C4-2B (cell line): ENCODE results near the gene GFRAL.

Experiments
- H3K27ac ChIP-seq: fragments of 450-650 bp; 2 replicates; pipeline ENCODE4 v1.5.1; 2017
- CTCF ChIP-seq: fragments of 450-650 bp; conservative IDR thresholded peaks from 2 replicates; pipeline ENCODE4 v1.5.1; 2017; ENCODE audit warnings: mild to moderate bottlenecking
- ZFX ChIP-seq: fragments of 450-650 bp; IDR thresholded peaks from 2 replicates; pipeline ENCODE4 v1.6.1; 2017

The GFRAL gene

GRCh38 chr6:55388211-55388610 is 60.9 kb downstream of the GFRAL start:
- H3K27ac ChIP-seq: no peak overlapping the region
- no peak for TF ChIP-seq ZFX
- TF ChIP-seq CTCF: no peak

- H3K27ac ChIP-seq: no peak overlapping the region
- TF ChIP-seq CTCF: no peak
- no peak for TF ChIP-seq ZFX
Observed at GRCh38 chr6:55395871-55396270, 68.6 kb downstream of the GFRAL start.

DNA sequence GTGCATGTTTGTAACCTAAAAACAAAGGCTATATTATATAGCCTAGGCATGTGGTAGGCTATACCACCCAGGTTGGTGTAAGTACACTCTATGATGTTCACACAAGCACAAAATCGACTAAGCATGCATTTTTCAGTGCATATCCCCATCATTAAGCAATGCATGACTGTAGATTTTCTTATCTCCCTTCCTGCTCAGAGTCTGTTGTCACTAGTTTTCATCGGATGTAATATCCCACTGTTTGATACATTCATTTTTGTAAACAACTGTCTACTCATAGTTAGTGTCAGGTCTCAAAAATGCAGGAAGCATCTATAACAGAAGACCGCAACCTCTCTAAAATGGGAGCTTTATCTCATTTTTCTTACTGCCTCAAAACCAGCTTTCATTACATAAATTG is 70.7 kb downstream of the GFRAL start:
- TF ChIP-seq CTCF: no peak
- TF ChIP-seq ZFX: no peak
- no peak overlapping the region for H3K27ac ChIP-seq

DNA sequence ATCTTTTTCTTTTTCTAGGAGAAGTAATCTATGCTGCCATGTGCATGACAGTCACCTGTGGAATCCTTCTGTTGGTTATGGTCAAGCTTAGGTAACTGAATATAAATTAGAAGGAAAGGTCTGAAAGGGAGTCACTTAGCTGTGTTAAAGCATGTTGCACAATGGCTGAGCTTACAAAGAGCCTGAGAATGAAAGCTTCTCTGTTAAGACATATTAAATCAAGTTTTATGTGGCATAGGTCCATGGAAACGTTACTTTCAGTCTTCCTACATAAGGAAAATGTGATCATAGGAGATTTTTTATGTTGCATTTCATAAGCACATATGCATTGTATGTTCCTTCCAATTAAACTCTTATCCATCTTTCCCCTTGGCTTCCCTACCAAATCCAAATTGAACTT is 72.1 kb downstream of the GFRAL start:
- TF ChIP-seq CTCF (no peak), ZFX (no peak)

GRCh38 chr6:55405474-55406235 is 78.4 kb downstream of the GFRAL start:
- no peak overlapping the region for H3K27ac ChIP-seq
- no peak for TF ChIP-seq ZFX
- TF ChIP-seq CTCF: no peak

More for the DNA sequence above, 72.1 kb downstream of the GFRAL start:
- H3K27ac ChIP-seq: no peak overlapping the region

DNA sequence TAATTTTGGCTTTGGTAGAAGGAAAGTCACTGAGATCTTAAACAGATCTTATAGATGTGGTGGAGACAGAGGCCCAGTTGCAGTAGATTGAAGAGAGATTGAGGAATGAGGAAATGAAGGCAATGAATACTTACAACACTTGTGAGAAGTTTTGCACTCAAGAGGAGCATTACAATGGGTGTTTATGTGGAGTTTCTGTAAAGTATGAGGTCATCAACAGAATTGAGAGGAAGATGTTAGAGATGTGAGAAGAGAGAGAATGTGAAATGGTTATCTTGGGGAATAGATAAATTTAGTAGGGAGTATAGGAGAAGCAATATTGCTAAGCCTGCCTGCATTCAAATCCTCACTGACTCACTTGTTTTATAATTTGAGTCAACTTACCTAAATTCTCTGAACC is 83.4 kb downstream of the GFRAL start:
- no peak for TF ChIP-seq CTCF
- TF ChIP-seq ZFX: no peak
- no peak overlapping the region for H3K27ac ChIP-seq

- no peak for TF ChIP-seq ZFX
- no peak for TF ChIP-seq CTCF
- no peak overlapping the region for H3K27ac ChIP-seq
Observed at GRCh38 chr6:55423933-55424332, 96.7 kb downstream of the GFRAL start.
